Mononuclear cell (primary cell): ENCODE data around the gene RAB15. TPM values are rescaled to one million over a fixed set of nuclear protein-coding genes. Genes with fewer than 3 reads are reported as not detected.

Experiments
- H3K27me3 ChIP-seq: 2 replicates; pipeline ENCODE4 v1.6.0; 2011; ENCODE audit warnings: low read length, control low read depth; ENCODE audit not compliant: insufficient read depth
- H3K4me1 ChIP-seq: 2 replicates; pipeline ENCODE4 v1.5.1; 2011; ENCODE audit warnings: mild to moderate bottlenecking, low read length, control low read depth; ENCODE audit not compliant: insufficient read depth
- H3K4me3 ChIP-seq: 2 replicates; pipeline ENCODE4 v1.5.1; 2011; ENCODE audit warnings: mild to moderate bottlenecking, low read length, moderate library complexity
- H3K9me3 ChIP-seq: 2 replicates; pipeline ENCODE4 v1.5.1; 2011; ENCODE audit warnings: low read depth, mild to moderate bottlenecking, control low read depth, low read length
- total RNA-seq: library from RNA; depleted of rRNA; stranded (reverse); fragments of >200 nt; gene quantifications from one replicate; pipeline ENCODE4 v1.2.3, GENCODE V29; 2012

Gene RAB15
- total RNA-seq, 1 donor, result 2.9 TPM

DNA sequence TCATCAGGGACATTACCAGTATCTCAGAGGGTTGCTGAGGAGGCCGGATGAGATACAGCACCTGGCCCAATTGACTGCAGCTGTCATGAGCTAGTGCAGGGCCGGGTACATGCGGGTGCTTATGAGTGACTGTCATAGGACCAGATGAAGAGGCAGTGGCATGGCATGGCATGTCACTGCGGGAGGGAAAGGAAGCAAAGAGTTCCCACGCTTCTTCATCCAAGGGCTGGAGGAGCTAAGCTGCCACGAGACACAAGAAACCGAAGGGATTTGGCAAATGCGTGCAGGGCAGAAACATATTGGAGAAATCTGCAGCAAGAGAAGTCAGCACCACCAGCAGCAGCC is 18.9 kb downstream of the RAB15 start:
- Histone ChIP-seq H3K4me1 (no peaks in the 10 kb centered on the region), H3K4me3 (no peak overlapping the region), H3K27me3 (no peaks in the 10 kb centered on the region), H3K9me3 (no peaks in the 10 kb centered on the region)

DNA sequence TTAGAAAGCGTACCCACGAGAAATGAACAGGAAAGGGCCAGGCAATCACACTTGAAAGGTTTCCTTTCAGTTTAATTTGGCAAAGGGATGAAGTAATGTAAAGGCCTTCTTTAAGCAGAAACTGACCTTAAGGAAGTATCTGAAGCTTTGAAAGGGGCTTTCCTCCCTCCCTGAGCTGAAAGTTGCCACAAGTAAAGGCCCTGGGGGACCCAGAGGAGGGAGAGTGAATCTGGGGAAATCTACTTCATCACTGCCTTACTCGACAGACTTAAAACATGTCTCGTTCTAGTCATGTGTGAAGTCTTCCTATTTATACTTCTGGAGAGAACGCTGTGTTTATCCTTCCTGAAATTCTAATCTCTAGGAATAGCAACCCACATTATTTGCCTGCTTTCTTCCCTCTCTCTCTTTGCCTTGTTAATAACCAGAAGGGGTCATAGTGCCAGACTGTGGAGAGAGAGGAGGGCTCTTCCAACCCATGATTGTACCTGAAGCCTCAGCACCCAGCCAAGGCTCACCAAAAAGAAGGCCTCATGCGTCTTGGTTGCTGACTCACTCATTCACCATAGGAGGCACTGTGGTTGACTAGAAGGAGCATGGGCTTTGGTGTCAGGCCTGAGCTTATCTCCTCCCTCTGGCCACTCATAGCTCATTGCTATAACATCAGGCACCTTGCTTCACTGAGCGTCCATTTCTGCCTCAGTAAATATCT is 19.4 kb downstream of the RAB15 start:
- Histone ChIP-seq H3K4me1 (no peaks in the 10 kb centered on the region), H3K27me3 (no peaks in the 10 kb centered on the region), H3K4me3 (no peak overlapping the region), H3K9me3 (no peaks in the 10 kb centered on the region)

DNA sequence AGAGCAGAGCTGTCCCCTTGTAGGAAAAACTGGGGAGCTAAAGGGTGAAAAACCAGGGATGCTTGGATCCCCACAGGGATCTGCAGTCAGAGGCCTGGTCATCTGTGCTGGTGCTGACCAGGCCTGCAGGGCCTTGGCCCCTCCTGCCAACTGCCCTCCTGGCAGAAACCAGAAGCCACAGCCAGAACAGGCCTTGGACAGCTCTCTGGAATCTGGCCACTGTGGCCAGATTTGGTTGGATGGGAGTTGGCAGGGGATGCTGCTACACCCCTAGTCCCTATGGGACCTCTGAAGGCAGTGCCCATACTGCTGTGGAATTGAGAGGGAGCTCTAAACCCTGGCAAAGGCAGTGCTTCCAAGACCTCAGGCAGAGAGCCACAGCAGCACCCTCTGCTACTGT is 20.4 kb downstream of the RAB15 start:
- no peak overlapping the region for H3K4me3 ChIP-seq
- no peaks in the 10 kb centered on the region for H3K4me1 ChIP-seq
- no peaks in the 10 kb centered on the region for H3K9me3 ChIP-seq
- H3K27me3 ChIP-seq, result no peaks in the 10 kb centered on the region

DNA sequence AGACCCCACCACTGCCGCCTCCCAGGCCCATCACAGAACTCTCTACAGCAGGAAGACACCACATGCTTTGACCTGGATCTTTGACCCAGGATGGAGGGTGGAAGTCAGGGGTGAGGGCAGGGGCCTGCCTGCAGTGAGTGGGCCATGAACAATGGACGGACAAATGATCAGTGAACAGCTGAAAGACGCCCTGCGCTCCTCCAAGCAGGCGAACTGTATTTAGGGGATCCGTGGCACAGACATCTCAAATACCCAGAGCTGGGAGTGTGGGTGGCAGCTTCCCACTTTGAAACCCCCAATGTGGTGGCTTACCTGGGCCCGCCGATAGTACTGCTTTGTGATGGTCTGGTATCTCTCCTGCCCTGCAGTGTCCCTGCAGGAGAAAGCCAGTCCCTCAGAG is 20.8 kb downstream of the RAB15 start:
- H3K27me3 ChIP-seq, result no peaks in the 10 kb centered on the region
- H3K4me1 ChIP-seq, result no peaks in the 10 kb centered on the region
- no peak overlapping the region for H3K4me3 ChIP-seq
- H3K9me3 ChIP-seq, result no peaks in the 10 kb centered on the region

DNA sequence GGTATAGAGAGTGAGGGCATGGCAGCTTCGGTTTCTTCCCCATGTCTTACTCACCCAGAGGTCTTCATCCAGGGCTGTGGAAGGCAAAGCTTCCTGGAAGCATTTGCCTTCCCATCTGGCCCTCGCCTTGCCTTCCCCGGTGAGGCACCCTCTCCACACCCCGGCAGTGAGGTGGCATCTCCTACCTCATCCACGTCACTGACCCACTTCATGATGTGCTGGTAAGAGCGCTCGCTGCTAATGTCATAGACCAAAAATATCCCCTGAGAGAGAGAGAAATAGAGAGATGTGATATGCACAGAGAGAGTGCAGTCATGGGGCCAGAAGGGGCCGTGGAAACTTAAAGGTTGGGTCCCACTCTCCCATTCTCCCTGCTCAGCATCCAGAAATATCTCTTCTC is 21.2 kb downstream of the RAB15 start:
- no peak overlapping the region for H3K4me3 ChIP-seq
- no peaks in the 10 kb centered on the region for H3K9me3 ChIP-seq
- no peaks in the 10 kb centered on the region for H3K4me1 ChIP-seq
- no peaks in the 10 kb centered on the region for H3K27me3 ChIP-seq

DNA sequence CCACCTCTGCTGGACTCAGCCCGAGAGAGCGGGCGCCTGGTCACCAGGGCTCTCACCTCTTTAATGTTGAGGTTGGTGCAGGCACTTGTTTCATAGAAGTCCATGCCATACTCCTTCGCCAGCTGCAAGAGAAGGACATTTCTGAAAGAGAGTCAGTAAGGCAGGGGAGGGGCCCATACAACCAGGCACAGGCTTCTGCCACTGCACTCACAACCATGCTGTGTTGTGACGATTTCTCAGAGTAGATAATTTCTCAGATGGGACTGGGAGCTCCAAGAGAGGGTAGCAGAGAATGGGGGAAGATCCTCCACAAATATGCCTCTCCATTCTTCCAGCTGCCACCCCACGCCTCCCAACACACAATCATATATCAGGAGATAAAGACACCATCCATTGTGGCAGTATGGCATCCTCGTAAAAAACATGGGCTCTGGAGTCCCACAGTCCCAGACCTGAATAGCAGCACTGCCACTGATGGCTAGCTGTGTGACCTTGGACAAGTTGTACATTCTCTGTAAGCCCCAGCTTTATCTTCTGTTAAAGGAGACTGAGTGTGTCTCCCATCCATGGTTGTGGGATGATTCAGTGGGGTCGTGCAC is 23.4 kb downstream of the RAB15 start:
- no peak overlapping the region for H3K4me3 ChIP-seq
- H3K9me3 ChIP-seq, result no peaks in the 10 kb centered on the region
- H3K4me1 ChIP-seq, result peaks cover 9% of the 10 kb centered on the region
- H3K27me3 ChIP-seq, result no peaks in the 10 kb centered on the region

DNA sequence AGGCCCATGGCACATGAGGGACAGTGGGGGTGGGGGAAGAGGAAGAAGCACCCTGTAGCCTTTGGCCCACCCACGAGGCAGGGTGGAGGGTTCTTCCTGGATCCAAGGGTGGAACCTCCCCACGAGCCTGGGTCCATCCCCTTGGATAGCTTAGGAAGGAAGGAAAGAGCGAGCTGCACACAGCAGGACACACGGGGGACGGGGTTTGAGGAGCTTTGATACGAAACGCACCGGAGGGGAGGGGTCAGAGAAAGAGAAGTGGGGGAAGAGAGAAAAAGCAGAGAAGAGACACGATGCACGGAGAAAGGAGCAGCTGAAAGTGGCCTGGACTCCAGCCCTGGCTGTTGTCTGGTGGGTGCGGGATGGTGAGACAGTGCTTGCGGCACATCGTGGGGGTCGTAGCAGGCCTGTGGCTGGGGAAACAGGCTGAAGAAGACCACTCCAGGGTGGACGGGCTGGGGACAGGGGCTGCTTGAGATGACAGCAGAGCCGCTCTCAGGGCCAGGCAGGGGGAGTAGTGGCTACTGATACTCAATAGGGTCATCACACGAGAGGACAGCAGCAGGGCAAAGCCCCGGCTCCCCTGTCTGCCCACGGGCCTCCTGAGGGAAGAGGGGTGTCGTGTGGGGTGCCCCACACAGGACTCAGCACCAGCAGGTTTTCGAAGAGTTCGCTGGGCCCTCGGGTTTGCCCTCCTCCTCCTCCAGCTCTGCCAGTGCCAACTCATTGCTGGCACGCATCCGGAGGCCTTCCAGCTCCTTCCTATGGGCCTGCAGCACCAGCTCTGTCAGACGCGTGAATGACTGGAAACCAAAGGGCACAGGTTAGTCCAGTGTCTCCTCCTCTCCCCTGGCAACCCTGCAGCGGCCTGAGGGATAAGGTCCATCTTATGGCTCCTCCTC is 24.2 kb downstream of the RAB15 start:
- no peaks in the 10 kb centered on the region for H3K27me3 ChIP-seq
- no peaks in the 10 kb centered on the region for H3K9me3 ChIP-seq
- H3K4me3 ChIP-seq, result no peak overlapping the region
- H3K4me1 ChIP-seq, result peaks cover 15% of the 10 kb centered on the region

DNA sequence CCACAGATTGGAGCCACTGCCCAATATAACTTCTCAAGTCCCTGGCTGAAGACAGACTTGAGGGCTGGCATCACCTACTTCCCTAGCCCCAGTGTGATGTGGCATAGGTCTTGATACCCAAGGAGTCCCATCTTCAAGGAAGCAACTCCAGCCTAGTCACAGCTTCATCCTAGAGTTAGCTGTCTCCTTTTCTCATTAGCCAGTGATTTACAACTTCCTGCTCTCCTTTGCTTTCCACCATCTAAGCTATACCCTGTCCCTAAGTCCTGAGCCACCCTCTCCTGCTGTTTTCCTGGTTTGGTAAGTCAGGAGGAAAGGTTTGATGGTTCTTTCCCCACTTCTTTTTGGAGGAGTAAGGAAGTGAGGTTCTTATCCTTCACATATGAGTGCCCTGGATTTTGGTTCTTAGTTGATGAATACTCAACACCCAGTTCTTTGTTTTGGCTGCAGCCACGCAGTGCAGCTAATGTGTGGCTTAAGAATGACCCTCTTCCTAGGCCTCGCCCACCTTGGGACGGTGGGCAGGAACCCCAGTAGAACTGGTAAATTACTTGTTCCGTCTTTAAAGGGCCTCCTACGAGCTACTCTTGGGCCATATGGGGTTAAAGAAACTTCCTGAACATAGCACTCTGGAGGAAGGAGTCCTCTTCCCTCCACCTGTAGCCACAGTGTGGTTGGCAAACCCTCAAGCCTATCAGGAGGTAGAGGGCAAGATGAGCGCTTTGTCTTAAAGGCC is 25.7 kb downstream of the RAB15 start:
- no peaks in the 10 kb centered on the region for H3K9me3 ChIP-seq
- H3K4me3 ChIP-seq, result no peak overlapping the region
- H3K27me3 ChIP-seq, result no peaks in the 10 kb centered on the region
- peaks cover 15% of the 10 kb centered on the region for H3K4me1 ChIP-seq

DNA sequence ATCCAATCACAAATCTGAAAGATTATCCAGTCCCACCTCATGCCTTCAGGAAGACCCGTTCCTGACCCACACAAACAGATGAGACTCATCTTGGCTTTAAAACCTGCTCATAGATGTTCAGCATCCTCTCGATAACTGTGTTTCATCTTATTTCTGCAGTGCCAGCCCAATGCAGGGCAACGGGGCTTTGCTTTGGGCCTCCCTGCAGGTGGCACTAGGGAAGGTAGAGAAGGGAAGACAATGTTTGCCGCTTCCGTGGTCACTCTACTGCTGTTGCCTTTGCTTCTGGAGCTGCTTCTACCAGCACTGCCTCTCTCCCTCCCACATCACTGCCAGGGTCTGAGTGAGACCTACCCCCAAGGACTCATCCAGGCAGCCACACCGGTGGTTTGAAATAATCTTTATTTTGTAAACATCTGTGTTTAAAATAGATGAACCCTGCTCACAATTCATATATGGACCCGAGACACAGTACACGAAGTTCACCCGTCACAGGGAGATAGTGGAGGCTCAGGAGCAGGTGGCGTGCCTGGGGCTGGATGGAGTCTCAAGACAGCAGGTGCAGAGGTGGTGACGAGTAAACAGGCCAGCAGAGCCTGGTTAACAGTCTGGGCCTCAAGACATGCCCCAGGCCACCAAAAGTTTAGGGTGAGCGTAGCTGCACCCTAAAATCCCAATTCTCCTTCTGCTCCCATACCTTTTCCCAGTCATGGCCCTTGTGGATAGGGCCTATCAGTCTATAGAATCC is 26.5 kb downstream of the RAB15 start:
- Histone ChIP-seq H3K9me3 (no peaks in the 10 kb centered on the region), H3K4me3 (no peak overlapping the region), H3K27me3 (no peaks in the 10 kb centered on the region), H3K4me1 (peaks cover 15% of the 10 kb centered on the region)

DNA sequence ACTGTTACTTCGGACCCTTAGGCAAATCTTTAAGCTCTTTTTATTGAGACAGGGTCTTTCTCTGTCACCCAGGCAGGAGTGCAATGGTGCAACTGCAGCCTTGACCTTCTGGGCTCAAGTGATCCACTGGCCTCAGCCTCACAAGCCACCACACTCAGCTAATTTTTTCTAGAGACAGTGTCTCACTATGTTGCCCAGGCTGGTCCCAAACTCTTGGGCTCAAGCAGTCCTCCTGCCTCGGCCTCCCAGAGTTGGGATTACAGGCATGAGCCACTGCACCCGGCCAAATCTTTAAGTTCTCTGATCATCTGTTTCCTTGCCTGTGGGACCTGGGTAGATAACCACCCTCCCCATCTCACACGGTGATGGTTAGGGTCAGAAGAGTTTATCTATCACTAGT is 27.3 kb downstream of the RAB15 start:
- Histone ChIP-seq H3K27me3 (no peaks in the 10 kb centered on the region), H3K4me1 (peaks cover 15% of the 10 kb centered on the region), H3K9me3 (no peaks in the 10 kb centered on the region), H3K4me3 (no peak overlapping the region)

DNA sequence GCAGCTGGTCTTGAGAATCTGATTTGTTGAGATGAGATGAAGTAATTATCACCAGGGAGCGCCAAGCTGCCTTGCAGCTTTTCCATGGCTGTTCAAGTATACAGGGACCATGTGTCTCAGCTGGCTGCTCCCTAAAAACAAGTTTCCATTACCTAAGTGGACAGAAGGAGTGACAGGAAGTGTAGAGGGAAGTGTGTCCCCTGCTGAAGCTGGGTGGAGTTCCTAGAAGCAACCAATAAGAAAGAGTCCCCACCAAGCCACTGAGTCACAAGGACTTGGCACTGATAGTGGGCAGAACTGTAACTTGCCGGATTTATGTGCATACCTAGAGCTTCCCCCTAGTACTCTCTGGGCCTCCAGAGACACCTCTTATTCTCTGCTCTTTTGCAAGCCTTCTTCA is 28.1 kb downstream of the RAB15 start:
- Histone ChIP-seq H3K9me3 (no peaks in the 10 kb centered on the region), H3K27me3 (no peaks in the 10 kb centered on the region), H3K4me3 (no peak overlapping the region), H3K4me1 (peaks cover 15% of the 10 kb centered on the region)

DNA sequence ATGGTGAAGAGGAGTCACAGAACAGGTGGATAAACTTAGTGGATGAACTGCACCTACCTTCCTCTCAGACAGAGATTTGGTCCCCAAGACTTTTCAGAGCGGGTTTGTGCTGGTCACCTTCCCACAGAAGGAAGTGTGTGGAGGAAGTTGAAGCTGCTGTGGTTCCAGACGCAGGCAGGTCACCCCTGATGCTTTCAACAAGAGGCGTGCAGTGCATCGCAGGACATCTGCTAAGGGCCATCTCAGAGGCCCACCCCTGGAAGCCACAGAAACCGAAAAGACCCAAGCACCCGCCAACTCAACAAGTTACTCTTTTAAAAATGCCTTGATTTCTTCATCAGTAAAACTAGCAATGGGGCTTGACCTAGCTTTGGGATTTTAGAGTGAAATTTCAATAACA is 28.6 kb downstream of the RAB15 start:
- Histone ChIP-seq H3K9me3 (no peaks in the 10 kb centered on the region), H3K4me1 (peaks cover 15% of the 10 kb centered on the region), H3K27me3 (no peaks in the 10 kb centered on the region), H3K4me3 (no peak overlapping the region)

DNA sequence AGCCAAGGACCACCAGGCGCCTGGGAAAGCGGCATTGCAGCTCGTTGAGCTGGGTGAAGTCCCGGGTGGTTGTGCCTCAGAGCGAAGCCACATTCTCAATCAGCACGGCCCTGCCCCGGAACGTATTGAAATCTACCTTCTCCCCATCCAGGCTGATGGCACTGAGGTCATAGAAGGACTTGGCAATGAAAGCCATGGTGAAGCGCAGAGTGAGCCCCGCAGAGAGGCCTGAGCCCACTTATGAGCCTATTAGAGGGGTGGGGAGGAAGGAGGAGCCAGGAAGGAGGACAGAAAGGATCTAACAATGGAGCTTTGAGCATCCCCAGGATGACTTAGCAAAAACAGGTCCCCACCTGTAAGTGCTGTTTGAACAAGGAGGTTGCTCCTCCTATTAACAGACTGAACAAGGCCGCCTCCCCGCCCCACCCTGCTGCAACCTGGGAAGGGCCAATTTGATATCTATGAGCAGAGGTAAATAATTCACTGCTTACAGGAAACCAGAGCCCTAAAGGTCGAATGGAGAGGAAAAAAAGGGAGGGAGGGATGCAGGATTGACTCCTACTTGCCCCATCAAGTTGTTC is 29.5 kb downstream of the RAB15 start, which contains the start of gene GPX2:
Gene GPX2 (minus strand): TSS at position 215 of the 581 bp plus-strand sequence. CDS start 19 bp downstream, at position 196.
- Histone ChIP-seq H3K4me1 (peaks cover 15% of the 10 kb centered on the region), H3K4me3 (no peak within 1 kb of the TSS), H3K27me3 (no peaks in the 10 kb centered on the region), H3K9me3 (no peaks in the 10 kb centered on the region)

DNA sequence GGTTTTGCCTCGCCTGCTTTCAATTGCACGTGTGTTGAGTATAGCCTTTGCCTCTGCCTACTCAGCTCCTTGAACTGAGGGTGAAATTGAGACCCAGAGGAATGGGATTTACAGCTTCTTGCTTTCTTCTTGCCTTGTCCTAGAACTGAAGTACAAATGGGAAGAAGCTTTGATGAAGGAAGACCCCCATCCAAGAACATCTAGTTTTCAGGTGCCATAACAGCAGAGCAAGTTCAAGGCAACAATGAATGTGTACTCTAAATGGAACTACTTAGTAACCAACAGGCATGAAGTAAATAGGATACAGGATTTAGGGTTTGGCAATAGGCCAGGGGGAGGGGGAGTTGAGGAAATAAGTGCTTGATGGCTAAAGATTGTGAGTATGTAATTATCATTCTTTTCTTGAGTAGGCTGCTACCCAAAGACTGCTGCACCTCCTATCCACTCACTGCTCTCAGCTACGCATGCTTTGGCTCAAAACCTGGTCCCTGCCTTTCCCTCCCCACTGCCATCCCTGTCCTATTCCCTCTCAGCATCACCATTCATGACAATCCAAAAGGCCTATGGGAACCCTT is 31.7 kb downstream of the RAB15 start:
- Histone ChIP-seq H3K9me3 (no peaks in the 10 kb centered on the region), H3K27me3 (no peaks in the 10 kb centered on the region), H3K4me1 (peaks cover 15% of the 10 kb centered on the region)

More for the DNA sequence above, 31.7 kb downstream of the RAB15 start:
- H3K4me3 ChIP-seq, result no peak overlapping the region
